Parathyroid adenoma (tissue), 2 donors: ENCODE results near the gene PPIL3.

Experiments used
- H2AFZ ChIP-seq: fragments of 300-600 bp; sonication (generic); one replicate; pipeline ENCODE4 v1.7.0; 2017; ENCODE audit warnings: antibody characterized with exemption, mild to moderate bottlenecking
- H3K27ac ChIP-seq: fragments of 300-600 bp; sonication (generic); one replicate; pipeline ENCODE4 v1.7.0; 2017
- H3K27me3 ChIP-seq: fragments of 300-600 bp; sonication (generic); one replicate; pipeline ENCODE4 v1.7.0; 2017; ENCODE audit warnings: low read length; ENCODE audit not compliant: control insufficient read depth, insufficient read depth
- H3K36me3 ChIP-seq: fragments of 300-600 bp; sonication (generic); one replicate; pipeline ENCODE4 v1.7.0; 2017; ENCODE audit warnings: low read length; ENCODE audit not compliant: control insufficient read depth, insufficient read depth
- H3K4me1 ChIP-seq: fragments of 300-600 bp; sonication (generic); one replicate; pipeline ENCODE4 v1.7.0; 2017; ENCODE audit warnings: control low read depth
- H3K4me2 ChIP-seq: fragments of 300-600 bp; sonication (generic); one replicate; pipeline ENCODE4 v1.7.0; 2017; ENCODE audit warnings: low read length
- H3K4me3 ChIP-seq: fragments of 300-600 bp; sonication (generic); one replicate; pipeline ENCODE4 v1.7.0; 2017; ENCODE audit warnings: low read depth, low read length
- H3K79me2 ChIP-seq: fragments of 300-600 bp; sonication (generic); one replicate; pipeline ENCODE4 v1.7.0; 2017; ENCODE audit warnings: control low read depth
- H3K9ac ChIP-seq: fragments of 300-600 bp; sonication (generic); one replicate; pipeline ENCODE4 v1.7.0; 2017; ENCODE audit warnings: mild to moderate bottlenecking
- H3K9me3 ChIP-seq: fragments of 300-600 bp; sonication (generic); one replicate; pipeline ENCODE4 v1.7.0; 2017; ENCODE audit warnings: low read length; ENCODE audit not compliant: control insufficient read depth
- CTCF ChIP-seq: fragments of 300-600 bp; sonication (generic); IDR thresholded peaks from one replicate; pipeline ENCODE4 v1.7.0; 2017; ENCODE audit warnings: antibody characterized with exemption, mild to moderate bottlenecking
- donor health status: primary hyperparathyroidism.

The PPIL3 gene

GRCh38 chr2:200850512-200851256 lies 38.2 kb downstream of the PPIL3 start:
- H2AFZ ChIP-seq: no peak overlapping the region
- no peak overlapping the region for H3K9ac ChIP-seq
- no peaks in the 10 kb centered on the region for H3K36me3 ChIP-seq
- H3K4me1 ChIP-seq: no peaks in the 10 kb centered on the region
- H3K4me3 ChIP-seq: no peak overlapping the region
- H3K27ac ChIP-seq: no peak overlapping the region
- TF ChIP-seq CTCF: no peak
- H3K79me2 ChIP-seq: no peaks in the 10 kb centered on the region
- no peaks in the 10 kb centered on the region for H3K9me3 ChIP-seq
- H3K4me2 ChIP-seq: no peak overlapping the region
- H3K27me3 ChIP-seq: no peaks in the 10 kb centered on the region

GRCh38 chr2:200847939-200848338 lies 40.9 kb downstream of the PPIL3 start:
- H3K4me3 ChIP-seq: no peak overlapping the region
- no peak overlapping the region for H3K27ac ChIP-seq
- H3K9me3 ChIP-seq: no peaks in the 10 kb centered on the region
- H2AFZ ChIP-seq: no peak overlapping the region
- H3K79me2 ChIP-seq: no peaks in the 10 kb centered on the region
- H3K27me3 ChIP-seq: no peaks in the 10 kb centered on the region
- H3K4me2 ChIP-seq: no peak overlapping the region
- no peak for TF ChIP-seq CTCF
- H3K4me1 ChIP-seq: no peaks in the 10 kb centered on the region
- no peaks in the 10 kb centered on the region for H3K36me3 ChIP-seq
- H3K9ac ChIP-seq: no peak overlapping the region

GRCh38 chr2:200847269-200847668 lies 41.6 kb downstream of the PPIL3 start:
- no peaks in the 10 kb centered on the region for H3K36me3 ChIP-seq
- H3K9ac ChIP-seq: no peak overlapping the region
- no peak for TF ChIP-seq CTCF
- H3K27ac ChIP-seq: no peak overlapping the region
- H3K4me2 ChIP-seq: no peak overlapping the region
- no peaks in the 10 kb centered on the region for H3K27me3 ChIP-seq
- no peaks in the 10 kb centered on the region for H3K4me1 ChIP-seq
- H3K79me2 ChIP-seq: no peaks in the 10 kb centered on the region
- H3K9me3 ChIP-seq: no peaks in the 10 kb centered on the region
- H2AFZ ChIP-seq: no peak overlapping the region
- H3K4me3 ChIP-seq: no peak overlapping the region

GRCh38 chr2:200845669-200846325 lies 43.1 kb downstream of the PPIL3 start:
- Histone ChIP-seq H3K27ac (no peak overlapping the region), H3K4me2 (no peak overlapping the region), H3K4me1 (no peaks in the 10 kb centered on the region), H2AFZ (no peak overlapping the region), H3K4me3 (no peak overlapping the region), H3K9ac (no peak overlapping the region), H3K9me3 (no peaks in the 10 kb centered on the region), H3K36me3 (no peaks in the 10 kb centered on the region), H3K27me3 (no peaks in the 10 kb centered on the region), H3K79me2 (no peaks in the 10 kb centered on the region)
- no peak for TF ChIP-seq CTCF
